HUES48 (cell line): ENCODE data around the gene PRKAA2.

Experiments
- H3K27ac ChIP-seq: one replicate; pipeline ENCODE4 v1.7.0; 2013; ENCODE audit warnings: low read depth, low read length, inconsistent platforms
- H3K27me3 ChIP-seq: 2 replicates; pipeline ENCODE4 v1.6.1; 2013; ENCODE audit warnings: mild to moderate bottlenecking, low read length; ENCODE audit not compliant: control insufficient read depth, insufficient read depth
- H3K36me3 ChIP-seq: 2 replicates; pipeline ENCODE4 v1.6.1; 2013; ENCODE audit warnings: low read length; ENCODE audit not compliant: control insufficient read depth, insufficient read depth
- H3K4me1 ChIP-seq: 2 replicates; pipeline ENCODE4 v1.6.1; 2013; ENCODE audit warnings: mild to moderate bottlenecking, low read length; ENCODE audit not compliant: control insufficient read depth, insufficient read depth
- H3K4me3 ChIP-seq: 2 replicates; pipeline ENCODE4 v1.5.1; 2013; ENCODE audit warnings: mild to moderate bottlenecking, low read depth, low read length
- H3K9ac ChIP-seq: 2 replicates; pipeline ENCODE4 v1.6.1; 2013; ENCODE audit warnings: mild to moderate bottlenecking, low read depth, low read length, moderate library complexity
- H3K9me3 ChIP-seq: 2 replicates; pipeline ENCODE4 v1.6.1; 2013; ENCODE audit warnings: low read length; ENCODE audit not compliant: control insufficient read depth, insufficient read depth

PRKAA2 gene

DNA sequence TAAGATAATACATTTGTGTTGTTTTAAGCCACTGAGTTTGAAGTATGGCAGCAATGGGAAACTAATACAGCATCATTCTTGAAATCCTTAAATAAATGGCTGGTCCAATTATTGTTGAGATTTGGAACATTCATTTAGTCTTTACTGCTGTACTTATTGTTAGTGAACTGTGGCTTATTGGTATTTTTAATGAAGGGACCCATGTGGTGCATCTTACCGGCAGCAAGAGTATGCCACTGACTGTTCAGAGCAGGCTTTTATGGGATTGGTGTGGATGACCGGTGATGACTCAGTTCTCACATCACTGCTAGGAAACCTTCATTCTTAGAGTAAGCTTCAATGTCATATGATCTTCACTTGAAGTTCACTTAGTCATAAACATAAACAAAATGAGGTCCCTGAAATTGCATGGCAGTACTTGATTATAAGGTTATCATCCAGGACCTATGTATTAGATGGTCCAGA lies 31.5 kb downstream of the PRKAA2 start:
- Histone ChIP-seq H3K4me3 (no peak overlapping the region), H3K27ac (no peak overlapping the region), H3K4me1 (no peaks in the 10 kb centered on the region), H3K9ac (no peak overlapping the region), H3K27me3 (no peaks in the 10 kb centered on the region), H3K36me3 (no peaks in the 10 kb centered on the region), H3K9me3 (no peaks in the 10 kb centered on the region)

DNA sequence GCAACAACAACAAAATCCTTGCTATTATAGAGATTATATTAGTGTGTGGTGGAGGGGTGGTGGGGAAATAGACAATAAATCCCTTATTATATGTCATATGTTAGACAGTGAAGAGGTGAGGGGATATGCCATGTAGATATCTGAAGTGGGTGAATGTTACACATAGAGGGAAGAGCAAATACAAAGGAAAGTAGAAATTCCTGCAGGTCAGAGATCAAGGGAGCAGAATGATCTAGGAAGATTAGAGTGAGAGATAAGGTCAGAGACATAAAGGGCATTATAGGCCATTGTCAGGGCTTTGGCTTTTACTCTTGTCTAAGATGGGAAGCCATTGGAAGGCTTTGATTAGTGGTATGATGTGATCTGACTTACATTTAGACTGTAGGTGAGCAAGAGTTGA lies 38.5 kb downstream of the PRKAA2 start:
- H3K27me3 ChIP-seq = no peaks in the 10 kb centered on the region
- H3K4me1 ChIP-seq = peaks cover 8% of the 10 kb centered on the region; the same call in 1 of the 2 replicates
- H3K9ac ChIP-seq = no peak overlapping the region
- H3K27ac ChIP-seq = no peak overlapping the region
- H3K9me3 ChIP-seq = no peaks in the 10 kb centered on the region
- no peaks in the 10 kb centered on the region for H3K36me3 ChIP-seq
- H3K4me3 ChIP-seq = no peak overlapping the region

DNA sequence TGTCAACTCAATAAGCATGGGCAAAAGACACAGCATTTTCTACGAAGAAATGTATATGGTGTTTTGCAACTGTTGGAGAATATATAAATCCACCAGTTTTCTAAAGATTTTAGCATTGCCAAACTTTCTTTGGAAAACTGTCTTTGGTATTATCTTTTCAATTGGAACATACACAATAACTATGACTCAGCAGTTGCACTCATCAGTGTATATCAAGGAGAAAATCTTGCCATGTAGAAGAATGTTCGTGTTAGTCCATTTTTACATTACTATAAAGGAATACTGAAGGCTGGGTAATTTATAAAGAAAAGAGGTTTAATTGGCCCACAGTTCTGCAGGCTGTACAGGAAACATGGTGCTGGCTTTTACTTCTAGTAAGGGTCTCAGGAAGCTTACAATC lies 41.1 kb downstream of the PRKAA2 start:
- H3K36me3 ChIP-seq = no peaks in the 10 kb centered on the region
- no peaks in the 10 kb centered on the region for H3K9me3 ChIP-seq
- H3K27ac ChIP-seq = no peak overlapping the region
- no peaks in the 10 kb centered on the region for H3K27me3 ChIP-seq
- H3K4me1 ChIP-seq = peaks cover 10% of the 10 kb centered on the region; the same call in 1 of the 2 replicates
- no peak overlapping the region for H3K4me3 ChIP-seq
- H3K9ac ChIP-seq = no peak overlapping the region

DNA sequence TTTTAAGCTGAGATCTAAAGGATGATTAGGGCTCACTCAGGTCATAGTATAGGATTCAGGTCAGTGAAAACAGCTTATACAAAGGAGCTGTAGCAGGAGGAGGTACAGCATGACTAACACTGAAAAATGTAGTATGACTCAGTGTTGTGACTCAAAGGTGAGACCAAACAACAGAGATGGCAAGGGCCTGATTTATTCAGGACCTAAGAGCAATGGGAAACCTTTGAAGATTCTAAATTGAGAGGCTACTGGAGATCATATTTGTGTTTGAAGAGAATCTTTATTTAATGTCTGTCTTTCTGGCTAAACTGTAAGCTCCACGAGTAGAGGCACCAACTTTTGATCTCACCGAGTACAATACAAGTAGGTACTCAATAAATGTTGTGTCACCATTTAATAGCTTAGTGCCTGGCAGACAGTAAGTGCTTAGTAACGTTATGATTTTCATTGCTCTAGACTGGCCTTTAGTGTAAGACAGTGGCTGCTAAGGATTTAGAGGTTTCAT lies 43.5 kb downstream of the PRKAA2 start:
- H3K9me3 ChIP-seq = no peaks in the 10 kb centered on the region
- no peak overlapping the region; the same call in 1 of the 2 replicates for H3K9ac ChIP-seq
- H3K36me3 ChIP-seq = no peaks in the 10 kb centered on the region
- no peak overlapping the region for H3K4me3 ChIP-seq
- peaks cover 10% of the 10 kb centered on the region; the same call in 1 of the 2 replicates for H3K4me1 ChIP-seq
- no peaks in the 10 kb centered on the region for H3K27me3 ChIP-seq
- H3K27ac ChIP-seq = peak overlapping the region; percentile 91

DNA sequence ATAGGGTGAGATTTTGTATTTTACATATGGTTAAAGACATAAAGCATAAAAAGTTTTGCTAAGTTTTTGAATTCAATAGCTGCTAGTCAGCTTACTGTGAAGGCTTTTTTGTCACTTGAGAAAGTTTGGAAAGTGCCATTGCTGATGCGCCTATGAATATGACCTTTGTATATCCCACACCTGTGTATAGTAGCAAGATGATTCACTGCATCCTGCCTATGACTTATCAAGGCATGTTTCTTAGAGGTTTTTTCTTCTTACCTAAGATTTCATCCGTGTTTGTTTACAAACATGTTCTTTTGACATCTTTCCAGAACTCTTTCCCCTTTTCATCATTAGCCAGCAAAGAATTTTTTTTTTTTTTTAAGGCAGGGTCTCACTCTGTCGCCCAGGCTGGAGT lies 51.5 kb downstream of the PRKAA2 start:
- Histone ChIP-seq H3K9me3 (no peaks in the 10 kb centered on the region), H3K27me3 (no peaks in the 10 kb centered on the region), H3K9ac (no peak overlapping the region), H3K4me3 (no peak overlapping the region), H3K36me3 (peaks cover 11% of the 10 kb centered on the region; the same call in 1 of the 2 replicates), H3K4me1 (no peaks in the 10 kb centered on the region), H3K27ac (no peak overlapping the region)

DNA sequence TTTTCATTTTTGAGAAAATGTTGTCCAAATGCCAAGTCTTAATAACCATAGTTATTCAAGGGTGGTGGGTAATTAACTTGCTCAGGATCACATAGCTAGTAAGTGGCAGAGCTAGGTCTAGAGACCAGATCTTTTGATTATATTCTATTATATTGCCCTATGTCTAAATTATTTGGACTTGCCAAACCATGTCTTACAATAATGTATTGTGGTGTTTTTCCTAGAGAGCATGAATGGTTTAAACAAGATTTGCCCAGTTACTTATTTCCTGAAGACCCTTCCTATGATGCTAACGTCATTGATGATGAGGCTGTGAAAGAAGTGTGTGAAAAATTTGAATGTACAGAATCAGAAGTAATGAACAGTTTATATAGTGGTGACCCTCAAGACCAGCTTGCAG lies 58.6 kb downstream of the PRKAA2 start:
- no peak overlapping the region for H3K27ac ChIP-seq
- H3K4me3 ChIP-seq = no peak overlapping the region
- H3K9me3 ChIP-seq = no peaks in the 10 kb centered on the region
- peaks cover 15% of the 10 kb centered on the region for H3K36me3 ChIP-seq
- no peak overlapping the region for H3K9ac ChIP-seq
- H3K4me1 ChIP-seq = no peaks in the 10 kb centered on the region
- H3K27me3 ChIP-seq = no peaks in the 10 kb centered on the region

DNA sequence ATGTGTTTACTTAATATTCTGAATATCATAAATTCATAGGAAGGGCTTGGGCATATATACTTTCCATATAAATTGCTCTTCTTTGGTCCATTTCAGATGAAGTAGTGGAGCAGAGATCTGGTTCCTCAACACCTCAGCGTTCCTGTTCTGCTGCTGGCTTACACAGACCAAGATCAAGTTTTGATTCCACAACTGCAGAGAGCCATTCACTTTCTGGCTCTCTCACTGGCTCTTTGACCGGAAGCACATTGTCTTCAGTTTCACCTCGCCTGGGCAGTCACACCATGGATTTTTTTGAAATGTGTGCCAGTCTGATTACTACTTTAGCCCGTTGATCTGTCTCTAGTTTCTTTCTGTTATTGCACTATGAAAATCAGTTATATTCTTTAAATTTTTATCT lies 62.3 kb downstream of the PRKAA2 start:
- Histone ChIP-seq H3K9me3 (no peaks in the 10 kb centered on the region), H3K9ac (no peak overlapping the region), H3K4me1 (no peaks in the 10 kb centered on the region), H3K27me3 (no peaks in the 10 kb centered on the region), H3K4me3 (no peak overlapping the region), H3K27ac (no peak overlapping the region), H3K36me3 (peaks cover 15% of the 10 kb centered on the region)

DNA sequence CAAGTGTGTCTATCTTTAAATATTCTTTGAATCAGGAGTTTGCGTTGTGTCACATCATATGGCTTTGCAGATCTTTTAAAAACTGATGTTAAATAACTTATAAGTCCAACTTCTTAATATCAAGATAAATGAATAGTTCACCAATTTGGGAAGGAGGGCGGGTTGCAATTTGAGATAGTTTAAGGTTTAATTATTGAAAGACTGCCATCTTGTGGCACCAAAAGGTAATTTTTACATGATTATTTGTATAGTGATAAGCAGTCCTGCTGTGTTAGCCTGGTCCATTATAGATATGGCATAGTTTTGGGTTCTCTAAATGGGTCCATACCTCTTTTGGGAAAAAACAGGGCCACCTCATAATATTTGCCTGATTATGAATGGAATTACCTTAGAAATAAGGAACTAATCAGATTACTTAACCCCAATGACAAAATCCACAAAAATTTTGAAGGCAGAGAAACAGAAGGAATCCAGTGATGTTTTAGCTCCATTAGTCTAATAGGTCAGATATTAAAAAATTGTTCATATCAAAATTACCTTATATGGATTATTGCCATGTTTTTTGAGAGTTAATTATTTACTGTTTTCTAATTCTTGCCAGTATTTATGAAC lies 64.3 kb downstream of the PRKAA2 start:
- H3K27me3 ChIP-seq = no peaks in the 10 kb centered on the region
- no peaks in the 10 kb centered on the region for H3K9me3 ChIP-seq
- H3K36me3 ChIP-seq = peaks cover 15% of the 10 kb centered on the region
- H3K9ac ChIP-seq = no peak overlapping the region
- H3K4me3 ChIP-seq = no peak overlapping the region
- no peak overlapping the region for H3K27ac ChIP-seq
- no peaks in the 10 kb centered on the region for H3K4me1 ChIP-seq

DNA sequence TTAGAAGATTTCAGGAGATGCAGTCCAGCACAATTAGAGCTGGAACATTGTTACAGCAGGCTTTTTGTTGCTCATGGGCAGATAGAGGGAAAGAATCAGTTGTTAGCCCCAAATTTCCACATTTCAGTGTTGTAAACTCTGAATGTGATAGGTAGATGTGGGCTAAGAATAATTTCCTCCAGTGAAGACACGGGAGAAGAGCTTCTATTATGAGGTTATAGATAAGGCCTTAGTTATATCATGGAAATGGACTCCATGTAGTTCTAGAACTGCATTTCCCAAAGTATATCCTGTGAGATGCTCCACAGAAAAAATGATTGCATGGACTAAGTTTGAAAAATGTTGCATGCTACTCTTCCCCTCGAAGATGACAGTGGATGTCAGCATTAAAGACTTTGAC lies 64.9 kb downstream of the PRKAA2 start:
- Histone ChIP-seq H3K36me3 (peaks cover 15% of the 10 kb centered on the region), H3K4me1 (no peaks in the 10 kb centered on the region), H3K27me3 (no peaks in the 10 kb centered on the region), H3K27ac (no peak overlapping the region), H3K4me3 (no peak overlapping the region), H3K9ac (no peak overlapping the region), H3K9me3 (no peaks in the 10 kb centered on the region)

DNA sequence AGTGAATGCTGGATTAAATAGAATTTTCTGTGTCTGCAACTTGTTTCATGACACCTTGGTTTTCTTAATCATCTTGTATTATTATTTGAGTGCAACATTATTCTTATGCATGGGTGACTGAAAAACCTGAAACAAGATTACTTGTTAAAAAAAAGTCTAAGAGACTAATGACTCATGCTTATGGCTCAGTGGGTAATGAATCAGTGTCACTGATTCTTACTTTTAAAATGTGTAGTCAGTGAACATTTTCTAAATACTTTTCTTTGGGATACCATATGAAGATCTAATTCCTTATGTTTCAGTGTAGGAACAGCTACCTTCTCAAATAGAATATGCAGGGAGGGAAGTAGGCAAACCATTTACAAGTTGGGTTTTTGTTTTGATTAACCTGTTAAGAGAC lies 65.5 kb downstream of the PRKAA2 start:
- H3K9ac ChIP-seq = no peak overlapping the region
- no peak overlapping the region for H3K27ac ChIP-seq
- no peaks in the 10 kb centered on the region for H3K9me3 ChIP-seq
- no peaks in the 10 kb centered on the region for H3K4me1 ChIP-seq
- no peaks in the 10 kb centered on the region for H3K27me3 ChIP-seq
- H3K4me3 ChIP-seq = no peak overlapping the region
- peaks cover 15% of the 10 kb centered on the region for H3K36me3 ChIP-seq

DNA sequence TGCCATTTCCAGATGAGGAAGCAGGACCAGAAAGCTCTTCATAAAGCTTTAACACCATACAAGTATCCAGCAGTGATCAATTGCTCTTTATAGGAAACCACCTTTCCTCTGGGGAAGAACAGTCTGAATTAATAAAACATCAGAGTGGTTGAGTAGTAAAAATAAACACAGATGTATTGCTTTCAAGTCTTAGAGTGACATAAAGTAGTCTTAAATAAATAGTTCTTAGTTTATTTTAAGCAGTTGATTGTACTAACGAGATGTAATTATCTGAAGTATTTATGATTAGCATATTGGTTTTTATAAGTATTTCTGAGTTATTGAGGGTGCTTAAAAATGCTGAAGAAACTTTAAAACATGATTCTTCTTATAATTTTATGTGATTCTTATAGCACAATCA lies 67.0 kb downstream of the PRKAA2 start:
- H3K4me3 ChIP-seq = no peak overlapping the region
- no peaks in the 10 kb centered on the region for H3K9me3 ChIP-seq
- no peak overlapping the region for H3K9ac ChIP-seq
- no peaks in the 10 kb centered on the region for H3K4me1 ChIP-seq
- H3K36me3 ChIP-seq = peaks cover 7% of the 10 kb centered on the region
- no peaks in the 10 kb centered on the region for H3K27me3 ChIP-seq
- H3K27ac ChIP-seq = no peak overlapping the region
